NCI-H748 treated with DMSO at 0.1 percent for 48 hours (cell line): ENCODE measurements around the gene EEF1AKMT4.

Experiments used
- DNase-seq: peaks from one replicate; lab custom pipeline; 2025; lab: John Stamatoyannopoulos, UW

The EEF1AKMT4 gene

GRCh38 chr3:184235381-184236032, 14.0 kb upstream of the EEF1AKMT4 start:
- no peak for DNase-seq

GRCh38 chr3:184236033-184236410, 13.4 kb upstream of the EEF1AKMT4 start:
- no peak for DNase-seq

- DNase-seq, result no peak
Observed at GRCh38 chr3:184236636-184237035, 12.8 kb upstream of the EEF1AKMT4 start.

- DNase-seq, result no peak
Observed at GRCh38 chr3:184237211-184237610, 12.3 kb upstream of the EEF1AKMT4 start.

GRCh38 chr3:184237807-184238206, 11.7 kb upstream of the EEF1AKMT4 start:
- no peak for DNase-seq

- no peak for DNase-seq
Observed at GRCh38 chr3:184238246-184238818, 11.1 kb upstream of the EEF1AKMT4 start.

- no peak for DNase-seq
Observed at GRCh38 chr3:184239221-184239620, 10.3 kb upstream of the EEF1AKMT4 start.

GRCh38 chr3:184239708-184240107, 9.8 kb upstream of the EEF1AKMT4 start:
- DNase-seq, result no peak

- no peak for DNase-seq
Observed at GRCh38 chr3:184240384-184241140, 8.9 kb upstream of the EEF1AKMT4 start.

- no peak for DNase-seq
Observed at GRCh38 chr3:184241141-184241446, 8.4 kb upstream of the EEF1AKMT4 start.

- no peak for DNase-seq
Observed at GRCh38 chr3:184241447-184242296, 7.8 kb upstream of the EEF1AKMT4 start.

- DNase-seq, result no peak
Observed at GRCh38 chr3:184242297-184242685, 7.2 kb upstream of the EEF1AKMT4 start.

- no peak for DNase-seq
Observed at GRCh38 chr3:184248454-184249411, 739 bp upstream of the EEF1AKMT4 start, which contains the start of gene ALG3. Gene ALG3, minus strand, starts transcription at chr3:184248962. Its CDS starts 22 bp downstream, at chr3:184248940.

- peak; percentile 85 for DNase-seq
Observed at GRCh38 chr3:184250167-184250828, 826 bp downstream of the EEF1AKMT4 start.

- no peak for DNase-seq
Observed at GRCh38 chr3:184255291-184256039, 6.0 kb downstream of the EEF1AKMT4 start.

- no peak for DNase-seq
Observed at GRCh38 chr3:184257083-184257915, 7.8 kb downstream of the EEF1AKMT4 start.

GRCh38 chr3:184258926-184259325, 9.5 kb downstream of the EEF1AKMT4 start:
- no peak for DNase-seq

- DNase-seq, result no peak
Observed at GRCh38 chr3:184259396-184259877, 10.0 kb downstream of the EEF1AKMT4 start.
